Measurements from ENCODE around the gene HKDC1.

GRCh38 chr10:69232736-69233480 is 12.8 kb downstream of the HKDC1 start:
- TF ChIP-seq CTCF (IDR thresholded peaks at IDR 0.05) (no peak), POLR2A (IDR thresholded peaks at IDR 0.05) (no peak)

Data from suprapubic skin (tissue), 3 donors.